Endothelial cell of umbilical vein (primary cell): ENCODE data around the gene CPSF4.

Experiments
- EZH2 ChIP-seq: IDR thresholded peaks from 2 replicates; pipeline ENCODE4 v1.6.1; 2012; ENCODE audit warnings: borderline replicate concordance, low read depth, mild to moderate bottlenecking, moderate library complexity, low read length, inconsistent platforms; ENCODE audit not compliant: severe bottlenecking
- TF ChIP-seq, protein P1 (sequence below): IDR thresholded peaks from 2 replicates; pipeline ENCODE4 v1.6.1; 2011; ENCODE audit not compliant: insufficient read depth, insufficient read length
- TF ChIP-seq, protein P2 (sequence below), 2 donors: IDR thresholded peaks; 1 replicate in 1 of 2; 2 replicates in 1 of 2; pipeline ENCODE4 v1.5.1; 2011; ENCODE audit warnings: low read length in 2 of 2, mild to moderate bottlenecking in 2 of 2, moderate library complexity in 2 of 2, control low read depth in 1 of 2, inconsistent platforms in 1 of 2, low read depth in 1 of 2; ENCODE audit not compliant: insufficient read depth in 1 of 2; ENCODE audit errors: extremely low read depth in 1 of 2

DNA sequence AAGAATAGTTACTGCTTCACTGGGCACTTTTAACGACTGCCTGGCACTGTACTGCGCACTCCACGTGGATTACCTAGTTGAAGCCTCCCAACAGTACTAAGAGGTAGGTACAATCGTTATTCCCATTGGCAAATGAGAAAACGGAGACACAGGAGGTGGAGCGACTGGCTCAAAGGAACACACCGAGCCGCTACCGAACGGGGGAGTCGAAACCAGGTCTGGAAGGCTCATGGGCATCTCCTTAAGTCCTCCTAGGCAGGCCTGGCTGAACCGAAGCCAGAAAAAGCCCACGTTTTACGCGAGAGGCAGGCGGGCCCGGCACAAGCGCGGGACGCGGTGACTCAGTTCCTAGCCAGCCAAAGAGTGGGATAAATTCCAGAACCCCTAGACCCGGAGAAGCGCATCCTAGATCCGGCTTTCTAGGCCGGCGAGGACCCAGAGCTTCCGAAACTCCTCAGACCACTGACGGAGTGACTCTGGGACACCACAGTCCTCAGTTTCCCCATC, 30.8 kb upstream of the CPSF4 start:
- TF ChIP-seq EZH2, result no peak
- TF ChIP-seq, protein P1, sequence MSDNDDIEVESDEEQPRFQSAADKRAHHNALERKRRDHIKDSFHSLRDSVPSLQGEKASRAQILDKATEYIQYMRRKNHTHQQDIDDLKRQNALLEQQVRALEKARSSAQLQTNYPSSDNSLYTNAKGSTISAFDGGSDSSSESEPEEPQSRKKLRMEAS, result no peak
- TF ChIP-seq, protein P2, sequence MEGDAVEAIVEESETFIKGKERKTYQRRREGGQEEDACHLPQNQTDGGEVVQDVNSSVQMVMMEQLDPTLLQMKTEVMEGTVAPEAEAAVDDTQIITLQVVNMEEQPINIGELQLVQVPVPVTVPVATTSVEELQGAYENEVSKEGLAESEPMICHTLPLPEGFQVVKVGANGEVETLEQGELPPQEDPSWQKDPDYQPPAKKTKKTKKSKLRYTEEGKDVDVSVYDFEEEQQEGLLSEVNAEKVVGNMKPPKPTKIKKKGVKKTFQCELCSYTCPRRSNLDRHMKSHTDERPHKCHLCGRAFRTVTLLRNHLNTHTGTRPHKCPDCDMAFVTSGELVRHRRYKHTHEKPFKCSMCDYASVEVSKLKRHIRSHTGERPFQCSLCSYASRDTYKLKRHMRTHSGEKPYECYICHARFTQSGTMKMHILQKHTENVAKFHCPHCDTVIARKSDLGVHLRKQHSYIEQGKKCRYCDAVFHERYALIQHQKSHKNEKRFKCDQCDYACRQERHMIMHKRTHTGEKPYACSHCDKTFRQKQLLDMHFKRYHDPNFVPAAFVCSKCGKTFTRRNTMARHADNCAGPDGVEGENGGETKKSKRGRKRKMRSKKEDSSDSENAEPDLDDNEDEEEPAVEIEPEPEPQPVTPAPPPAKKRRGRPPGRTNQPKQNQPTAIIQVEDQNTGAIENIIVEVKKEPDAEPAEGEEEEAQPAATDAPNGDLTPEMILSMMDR (IDR thresholded peaks at IDR 0.05; ENCODE audit: extremely low read depth in 1 of 2, insufficient read depth in 1 of 2, low read depth in 1 of 2, low read length in 2 of 2), result no peak
